Thoracic aorta endothelial cell (primary cell): ENCODE results near the gene ELMOD1. TPM values are rescaled to one million over a fixed set of nuclear protein-coding genes. Genes with fewer than 3 reads are reported as not detected.

Experiments
- total RNA-seq: library from RNA; depleted of rRNA; stranded (reverse); fragments of >200 nt; gene quantifications from 2 replicates; pipeline ENCODE4 v1.2.3, GENCODE V29; 2012

Gene ELMOD1
- total RNA-seq: 1.3 and 6.3 TPM in 2 replicates

DNA sequence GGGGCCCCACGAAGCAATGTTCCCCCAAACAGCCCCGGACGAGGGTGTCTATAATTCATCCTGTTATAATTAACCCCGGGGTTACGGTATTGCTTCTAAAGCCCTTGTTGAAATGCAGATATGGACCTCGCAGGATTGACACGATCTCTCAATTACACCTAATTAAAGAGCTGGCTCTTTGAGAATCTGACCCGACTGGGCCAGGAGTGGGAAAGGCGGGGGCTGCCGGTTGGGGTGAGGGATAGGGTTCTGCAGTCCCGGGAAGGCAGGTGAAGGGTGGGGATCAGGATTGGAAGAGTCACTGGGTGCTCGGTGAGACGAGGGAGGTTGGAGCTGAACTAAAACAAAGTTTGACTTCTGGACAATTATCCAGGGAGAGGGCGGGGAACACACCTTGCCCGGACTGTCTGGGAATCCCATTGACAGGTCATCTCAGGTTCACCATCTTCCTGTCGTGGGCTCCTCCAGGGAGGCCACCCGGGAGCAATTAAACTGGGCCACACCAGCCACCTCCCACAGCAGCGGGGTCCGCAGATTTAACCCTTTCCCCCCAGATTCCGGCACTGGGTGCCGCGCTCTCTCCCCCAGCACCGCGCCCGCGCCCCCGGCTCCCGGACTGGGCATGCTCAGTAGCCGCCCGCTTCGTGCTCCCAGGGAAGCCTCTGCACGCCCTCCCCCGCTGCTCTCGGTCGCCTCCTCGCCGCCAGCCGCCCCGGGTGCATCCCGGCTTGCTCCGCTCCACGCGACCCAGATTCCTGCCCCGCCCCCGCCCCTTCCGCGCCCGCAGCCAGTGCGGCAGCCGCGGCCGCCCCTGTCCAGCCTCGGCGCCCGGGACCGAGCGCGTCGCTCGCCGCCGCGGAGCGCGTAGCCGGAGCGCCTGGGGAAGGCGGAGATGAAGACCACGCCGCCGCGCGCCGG lies at the start of gene ELMOD1:
Gene ELMOD1, plus strand, starts transcription at position 688 of the 918 bp plus-strand sequence. CDS start 27,043 bp downstream, outside the sequence.

DNA sequence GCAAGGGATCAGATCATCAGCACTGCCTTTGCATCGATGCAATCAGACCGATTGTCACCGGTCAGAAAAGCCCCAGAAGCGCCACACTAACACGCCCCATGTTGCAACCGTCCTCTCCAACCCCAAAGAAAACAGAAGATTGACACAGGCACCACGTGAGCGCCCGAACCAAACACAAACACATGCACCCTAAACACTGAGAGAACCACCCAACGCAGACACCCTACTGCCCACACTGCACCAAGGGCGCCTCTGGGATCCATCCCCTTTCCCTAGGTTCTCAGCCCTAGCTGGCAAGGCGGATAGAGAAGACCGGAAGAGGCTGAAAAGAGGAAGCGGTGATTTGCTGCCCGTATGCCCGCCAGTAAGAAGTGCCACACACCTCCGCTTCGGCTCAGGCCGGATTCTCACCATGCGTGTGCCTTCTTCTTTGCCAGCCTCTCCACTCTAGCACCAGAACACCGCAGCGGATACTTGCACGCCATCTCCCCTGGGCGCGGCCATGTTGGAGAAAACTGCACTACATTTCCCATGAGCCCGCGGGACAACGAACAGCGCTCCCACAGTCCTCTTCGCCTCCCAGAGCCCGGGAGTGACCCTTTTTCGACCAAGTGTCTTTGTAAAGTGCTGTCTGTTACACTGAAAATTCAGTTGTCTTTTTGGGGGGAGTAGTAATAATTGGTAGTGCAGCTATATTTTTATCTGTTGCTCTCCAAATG lies 25.6 kb upstream of the ELMOD1 start, which contains the start of gene ALKBH8:
Gene ALKBH8, minus strand, starts transcription at position 517 of the 719 bp plus-strand sequence. CDS start 4,842 bp downstream, outside the sequence.

DNA sequence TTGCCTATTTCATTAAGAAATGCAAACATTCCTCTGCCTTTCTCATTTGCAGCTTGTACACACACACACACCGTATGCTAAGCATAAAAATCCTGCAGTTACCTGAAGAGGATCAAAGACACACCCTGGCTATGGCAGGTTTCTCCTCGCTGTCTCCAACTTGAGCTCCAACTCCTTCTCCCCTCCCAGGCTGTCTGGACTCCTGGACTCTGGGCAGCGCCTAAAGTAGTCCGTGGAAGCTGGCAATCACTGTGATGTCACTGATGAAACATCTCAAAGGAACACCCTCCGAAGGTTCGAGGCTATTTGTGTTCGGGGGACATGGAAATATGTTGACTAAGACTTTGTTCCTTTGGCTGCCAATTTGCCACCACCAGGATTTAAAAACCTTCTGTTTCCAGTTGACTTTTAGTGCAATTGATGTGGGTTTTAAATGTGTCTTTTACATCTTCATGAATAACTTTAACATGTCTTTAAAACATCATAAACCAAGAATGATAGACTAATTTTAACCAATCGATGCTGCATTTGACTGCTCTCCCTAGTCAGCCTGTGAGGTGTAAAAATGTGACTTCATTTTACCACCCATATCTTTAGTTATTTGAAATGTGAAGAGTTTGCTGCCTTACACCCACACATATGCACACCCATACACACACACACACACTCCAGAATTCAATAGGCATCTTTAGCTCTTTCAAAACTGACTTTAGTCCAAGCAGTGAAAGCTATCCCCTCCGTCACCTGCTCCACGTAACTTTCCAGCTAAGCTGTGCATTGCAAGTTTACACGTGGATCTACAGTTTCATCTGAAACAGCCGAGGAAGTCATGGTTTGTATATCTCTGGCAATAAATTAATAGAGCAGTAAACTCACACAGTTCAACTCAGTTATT lies 121.2 kb downstream of the ELMOD1 start, which contains the start of gene SLN:
Gene SLN, minus strand, starts transcription at position 196 of the 895 bp plus-strand sequence.

Other genes with a start within 250 kb of the ELMOD1 start
- gene CWF19L2, start 133.3 kb upstream of the ELMOD1 start, total RNA-seq: 15.3 and 21.3 TPM in 2 replicates
- gene ALKBH8, start 25.4 kb upstream of the ELMOD1 start, total RNA-seq: 14.1 and 15.3 TPM in 2 replicates
- gene SLN, start 120.9 kb downstream of the ELMOD1 start, total RNA-seq: 0.22 TPM in 1 of 2 replicates, not detected in the other